Activated T-cell treated with anti-CD3 and anti-CD28 coated beads for 4 hours (primary cell): ENCODE data around the gene PHACTR2.
"Not testable (repeated sequence)": the region's sequence is repeated elsewhere in the genome, so short reads cannot be mapped to it uniquely, and the experiment has no call there.

ENCODE experiments used
- DNase-seq: peaks from one replicate; pipeline ENCODE4 v3.0.0-alpha.2; 2020

Gene PHACTR2

GRCh38 chr6:143699430-143699825 is 21.7 kb downstream of the PHACTR2 start:
- DNase-seq: no peak

- no peak for DNase-seq
Observed at GRCh38 chr6:143700684-143701348, 23.1 kb downstream of the PHACTR2 start.

DNA sequence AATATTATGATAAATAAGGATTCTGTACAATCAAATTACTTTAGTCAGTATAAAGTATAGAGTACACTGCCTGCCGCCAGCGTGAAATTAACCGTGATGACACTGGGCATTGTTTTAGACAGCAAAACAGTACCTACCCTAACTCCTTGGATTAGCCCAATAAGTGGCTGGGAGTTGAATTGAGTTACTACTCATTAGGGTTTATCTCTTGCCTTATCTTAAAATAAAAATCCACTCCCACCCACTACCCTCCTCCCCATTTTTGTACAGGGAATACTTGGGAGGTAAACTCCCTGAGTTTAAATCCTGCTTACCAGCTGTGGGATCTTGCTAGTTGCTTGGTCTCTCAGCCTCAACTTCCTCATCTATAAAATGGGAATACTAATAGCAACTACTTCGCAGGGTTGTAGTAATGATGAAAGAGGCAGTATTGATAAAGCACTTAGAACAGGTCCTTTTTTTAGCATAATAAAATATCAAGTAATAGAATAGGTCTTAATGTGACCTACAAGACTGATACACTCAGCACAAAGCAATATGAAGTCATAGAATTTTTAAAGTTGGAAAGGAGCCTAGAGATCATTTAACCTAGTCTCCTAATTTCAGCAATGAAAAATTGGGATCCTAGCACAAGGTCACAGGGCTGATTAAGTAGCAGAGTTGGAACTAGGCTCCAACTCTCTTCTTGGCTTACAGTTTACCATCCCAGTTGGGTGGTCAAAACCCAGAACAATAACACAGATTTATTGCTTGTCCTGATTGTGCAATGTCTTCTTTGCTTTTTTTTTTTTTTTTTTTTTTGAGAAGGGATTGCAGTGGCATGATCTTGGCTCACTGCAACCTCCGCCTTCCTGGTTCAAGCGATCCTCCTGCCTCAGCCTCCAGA is 23.8 kb downstream of the PHACTR2 start:
- DNase-seq: no peak

DNA sequence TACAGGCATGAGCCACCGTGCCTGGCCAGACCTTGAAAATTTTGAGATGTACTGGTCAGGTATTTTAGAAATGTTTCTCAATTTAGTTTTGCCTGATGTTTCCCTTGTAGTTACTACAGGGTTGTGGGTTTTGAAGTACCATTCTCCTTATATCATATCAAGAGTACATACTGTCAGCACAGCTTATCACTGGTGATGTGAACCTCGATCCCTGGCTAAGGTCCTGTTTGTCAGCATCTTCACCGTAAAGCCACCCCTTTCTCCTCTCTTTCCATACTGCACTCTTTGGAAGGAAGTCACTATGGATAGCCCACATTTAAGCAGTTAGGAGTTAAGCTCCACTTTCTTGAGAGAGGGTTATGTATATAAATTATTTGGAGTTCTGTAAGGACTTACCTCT is 27.8 kb downstream of the PHACTR2 start:
- DNase-seq: no peak

- DNase-seq: no peak
Observed at GRCh38 chr6:143707697-143708096, 29.9 kb downstream of the PHACTR2 start.

GRCh38 chr6:143708889-143709288 is 31.1 kb downstream of the PHACTR2 start:
- DNase-seq: no peak

GRCh38 chr6:143711714-143712113 is 33.9 kb downstream of the PHACTR2 start:
- no peak for DNase-seq

DNA sequence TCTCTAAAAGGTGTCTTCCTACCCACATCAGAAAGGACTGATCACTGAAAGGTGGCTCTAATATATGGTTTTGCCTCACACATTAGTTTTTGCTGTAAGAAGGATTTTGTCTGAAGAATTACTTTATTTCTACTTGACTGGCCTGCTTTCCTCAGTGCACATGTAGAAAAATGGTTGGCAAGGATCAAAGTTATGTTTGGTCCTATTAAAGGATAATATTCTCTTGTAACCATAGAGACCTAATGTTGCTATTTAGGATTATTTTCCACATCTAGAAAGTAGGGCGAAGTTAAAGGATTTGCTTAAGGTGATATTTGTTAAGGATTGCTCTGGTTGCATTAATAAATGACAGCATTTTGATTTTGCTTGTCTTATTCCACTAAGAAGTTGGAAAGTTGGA is 40.7 kb downstream of the PHACTR2 start:
- DNase-seq: no peak

GRCh38 chr6:143721642-143722041 is 43.9 kb downstream of the PHACTR2 start:
- DNase-seq: no peak

- no peak for DNase-seq
Observed at GRCh38 chr6:143724876-143725275, 47.1 kb downstream of the PHACTR2 start.

GRCh38 chr6:143726015-143726647 is 48.4 kb downstream of the PHACTR2 start:
- DNase-seq: no peak

DNA sequence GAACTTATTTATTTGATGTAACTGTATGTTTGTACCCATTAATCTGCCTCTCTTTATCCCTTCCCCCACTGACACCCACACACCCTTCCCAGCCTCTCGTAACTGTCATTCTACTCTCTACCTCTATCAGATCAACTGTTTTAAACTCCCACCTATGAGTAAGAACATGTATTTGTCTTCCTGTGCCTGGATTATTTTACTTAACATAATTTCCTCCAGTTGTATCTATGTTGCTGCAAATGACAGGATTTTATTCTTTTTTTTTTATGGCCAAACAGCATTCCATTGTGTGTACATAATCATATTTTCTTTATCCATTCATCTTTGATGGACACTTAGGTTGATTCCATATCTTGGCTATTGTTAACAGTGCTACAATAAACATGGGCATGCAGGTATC is 49.3 kb downstream of the PHACTR2 start:
- no peak for DNase-seq

DNA sequence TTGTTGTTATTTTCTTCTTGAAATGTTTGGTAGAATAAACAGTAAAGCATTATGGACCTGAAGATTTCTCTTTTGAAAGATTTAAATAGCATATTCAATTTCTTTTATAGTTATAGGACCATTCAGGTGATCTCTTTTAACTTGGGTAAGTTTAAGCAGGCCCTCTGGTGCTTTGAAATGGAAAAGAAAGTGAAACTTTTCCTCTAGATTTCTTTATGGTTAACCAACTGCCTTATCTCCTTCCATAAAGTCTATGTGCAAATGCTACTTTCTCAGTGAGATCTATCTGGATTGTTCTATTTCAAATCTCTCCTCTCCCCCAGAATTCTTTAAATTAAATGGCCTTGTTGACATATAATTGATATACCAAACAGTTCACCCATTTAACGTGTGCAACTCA is 54.0 kb downstream of the PHACTR2 start:
- DNase-seq: no peak

GRCh38 chr6:143732536-143732935 is 54.8 kb downstream of the PHACTR2 start:
- no peak for DNase-seq

DNA sequence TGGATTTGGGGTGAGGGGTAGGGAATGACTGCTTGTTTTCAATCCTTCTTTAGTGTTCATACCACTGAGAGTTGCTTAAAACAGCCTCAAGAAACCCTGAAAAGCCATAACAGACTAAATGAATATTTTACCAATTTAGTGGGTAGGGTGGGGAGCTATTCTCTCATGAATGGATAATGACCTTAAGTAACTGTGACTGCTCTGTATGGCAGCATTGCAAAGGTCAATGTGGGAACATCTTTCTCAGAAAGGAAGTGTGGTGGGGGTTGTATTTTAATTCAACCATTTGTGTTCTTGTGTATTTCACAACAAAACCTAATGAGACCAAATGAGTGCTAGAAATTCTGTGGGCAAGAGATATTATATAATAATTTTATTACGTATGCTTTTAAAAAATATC is 55.7 kb downstream of the PHACTR2 start:
- DNase-seq: no peak

GRCh38 chr6:143734641-143735063 is 56.9 kb downstream of the PHACTR2 start:
- DNase-seq: no peak

DNA sequence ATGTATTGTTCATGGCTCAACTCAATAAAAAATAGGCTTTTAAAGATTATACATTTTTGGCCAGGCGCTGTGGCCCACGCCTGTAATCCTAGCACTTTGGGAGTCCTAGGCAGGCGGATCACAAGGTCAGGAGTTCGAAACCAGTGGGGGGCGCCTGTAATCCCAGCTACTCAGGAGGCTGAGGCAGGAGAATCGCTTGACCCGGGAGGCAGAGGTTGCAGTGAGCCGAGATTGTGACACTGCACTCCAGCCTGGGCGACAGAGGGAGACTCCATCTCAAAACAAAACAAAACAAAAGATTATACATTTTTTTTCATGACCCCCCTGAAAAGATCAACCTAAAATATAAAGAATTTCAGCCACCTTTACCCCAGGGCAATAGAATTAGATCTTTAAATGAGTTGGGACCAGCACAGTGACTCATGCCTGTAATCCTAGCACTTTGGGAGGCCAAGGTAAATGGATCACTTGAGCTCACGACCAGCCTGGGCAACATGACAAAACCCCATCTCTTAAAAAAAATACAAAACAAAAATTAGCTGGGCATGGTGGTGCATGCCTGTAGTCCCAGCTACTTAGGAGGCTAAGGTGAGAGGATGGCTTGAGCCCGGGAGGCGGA is 60.4 kb downstream of the PHACTR2 start:
- not testable (repeated sequence) for DNase-seq

DNA sequence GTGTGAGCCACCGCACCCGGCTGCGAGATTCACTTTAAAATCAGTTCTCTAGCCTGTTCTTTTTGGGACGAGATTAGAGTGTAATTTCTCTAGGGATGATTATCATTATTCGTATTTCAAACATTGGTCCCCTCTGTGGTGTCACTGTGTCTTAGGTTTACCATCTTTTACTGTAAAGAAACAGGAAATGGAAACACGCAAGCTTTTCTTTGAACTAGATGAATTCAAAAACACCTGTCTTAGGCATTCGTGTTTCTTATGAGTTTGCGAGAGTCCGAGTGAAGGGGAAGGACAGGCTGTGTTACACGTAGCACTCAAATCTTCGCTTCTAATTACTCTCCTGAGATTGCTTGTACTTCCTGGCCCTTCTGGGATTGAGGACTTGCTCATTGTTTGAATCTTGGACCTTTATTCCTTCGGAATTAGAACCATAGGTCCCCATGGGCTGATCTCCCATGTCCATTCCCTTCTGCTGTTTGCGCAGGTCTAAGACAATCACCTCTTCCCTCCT is 61.6 kb downstream of the PHACTR2 start:
- no peak for DNase-seq

GRCh38 chr6:143740213-143740612 is 62.4 kb downstream of the PHACTR2 start:
- DNase-seq: no peak

- no peak for DNase-seq
Observed at GRCh38 chr6:143741480-143741879, 63.7 kb downstream of the PHACTR2 start.

DNA sequence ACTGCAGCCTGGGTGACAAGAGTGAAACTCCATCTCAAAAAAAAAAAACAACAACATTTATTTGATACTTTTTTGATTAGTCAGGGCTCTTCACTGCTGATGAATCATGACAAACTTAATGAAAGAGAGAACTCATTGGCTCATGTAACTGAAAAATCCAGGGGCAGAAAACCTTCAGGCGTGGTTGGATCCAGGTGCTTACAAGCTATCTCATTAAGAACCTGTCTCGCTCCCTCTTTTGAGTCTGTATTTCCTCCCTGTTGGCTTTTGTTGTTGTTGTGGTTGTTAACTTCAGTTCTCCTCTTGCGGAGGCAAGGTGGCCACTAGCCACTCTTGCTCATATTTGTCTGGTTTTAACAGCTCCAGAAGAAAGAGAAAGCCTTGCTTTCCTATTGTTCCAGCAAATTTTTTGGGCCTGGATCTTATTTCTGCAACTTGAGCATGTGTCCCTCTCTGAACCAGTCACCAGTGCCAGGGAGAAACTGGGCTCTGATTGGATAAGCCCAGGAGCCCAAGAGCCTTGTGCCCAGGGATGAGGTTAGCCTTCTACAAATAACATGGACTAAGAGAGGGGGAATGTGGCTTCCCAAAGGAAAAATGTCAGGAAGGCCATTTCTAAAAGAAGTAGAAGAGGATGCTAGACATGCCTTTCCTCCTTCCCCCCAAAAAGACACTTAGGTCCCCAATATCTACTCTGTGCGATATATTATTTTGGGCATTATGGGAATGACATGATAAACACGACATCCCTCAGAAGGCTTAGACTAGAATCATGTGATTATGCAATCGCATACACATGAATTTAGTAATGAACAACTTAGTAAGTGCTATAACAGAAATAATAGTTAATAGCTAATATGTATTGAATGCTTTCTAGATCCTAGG is 64.5 kb downstream of the PHACTR2 start:
- no peak for DNase-seq

GRCh38 chr6:143742955-143743255 is 65.1 kb downstream of the PHACTR2 start:
- no peak for DNase-seq
